OCI-LY1 (cell line): Measurements from ENCODE around the gene ZNF296.

Experiments
- H2AFZ ChIP-seq: fragments of 200-600 bp; sonication (generic), shearing (Covaris generic); 2 replicates; pipeline ENCODE4 v1.6.0; 2014; ENCODE audit warnings: antibody characterized with exemption, mild to moderate bottlenecking, low read length
- H3F3A ChIP-seq: fragments of 200-600 bp; sonication (generic), shearing (Covaris generic); 2 replicates; pipeline ENCODE4 v1.6.0; 2014; ENCODE audit warnings: mild to moderate bottlenecking, antibody characterized with exemption, low read length, moderate library complexity; ENCODE audit not compliant: insufficient read depth
- H3K27ac ChIP-seq: fragments of 200-600 bp; sonication (generic); 2 replicates; pipeline ENCODE4 v1.5.1; 2014; ENCODE audit warnings: low read length, mixed run types, mild to moderate bottlenecking, low read depth; ENCODE audit not compliant: poor library complexity, severe bottlenecking
- H3K27me3 ChIP-seq: fragments of 200-600 bp; sonication (generic); 2 replicates; pipeline ENCODE4 v1.6.0; 2014; ENCODE audit warnings: antibody characterized with exemption, mild to moderate bottlenecking, low read length, moderate library complexity; ENCODE audit not compliant: insufficient read depth
- H3K36me3 ChIP-seq: fragments of 200-600 bp; sonication (generic); 2 replicates; pipeline ENCODE4 v1.6.1; 2014; ENCODE audit warnings: mild to moderate bottlenecking, antibody characterized with exemption, low read length, moderate library complexity, mixed read lengths; ENCODE audit not compliant: insufficient read depth
- H3K4me1 ChIP-seq: fragments of 200-600 bp; sonication (generic); 2 replicates; pipeline ENCODE4 v1.5.1; 2014; ENCODE audit warnings: mild to moderate bottlenecking, low read length, moderate library complexity; ENCODE audit not compliant: insufficient read depth, severe bottlenecking
- H3K4me2 ChIP-seq: fragments of 200-600 bp; sonication (generic), shearing (Covaris generic); 2 replicates; pipeline ENCODE4 v1.6.1; 2014; ENCODE audit warnings: low read length
- H3K4me3 ChIP-seq: fragments of 200-600 bp; sonication (generic); 2 replicates; pipeline ENCODE4 v1.5.1; 2014; ENCODE audit warnings: low read length, low read depth, mild to moderate bottlenecking, mixed read lengths; ENCODE audit not compliant: poor library complexity, severe bottlenecking
- H3K79me2 ChIP-seq: fragments of 200-600 bp; shearing (Covaris generic); 2 replicates; pipeline ENCODE4 v1.6.1; 2016; ENCODE audit warnings: mixed run types, low read length, mixed read lengths; ENCODE audit not compliant: insufficient read depth
- H3K9ac ChIP-seq: fragments of 200-600 bp; sonication (generic), shearing (Covaris generic); 2 replicates; pipeline ENCODE4 v1.6.1; 2014; ENCODE audit warnings: mild to moderate bottlenecking, low read length, mixed read lengths
- H3K9me2 ChIP-seq: fragments of 200-600 bp; sonication (generic), shearing (Covaris generic); 2 replicates; pipeline ENCODE4 v1.6.1; 2014; ENCODE audit warnings: low read depth, mild to moderate bottlenecking, low read length, mixed read lengths
- H3K9me3 ChIP-seq: fragments of 200-600 bp; shearing (Covaris generic); 2 replicates; pipeline ENCODE4 v1.6.1; 2014; ENCODE audit warnings: low read length, mixed read lengths
- H4K20me1 ChIP-seq: fragments of 200-600 bp; sonication (generic), shearing (Covaris generic); 2 replicates; pipeline ENCODE4 v1.6.0; 2016; ENCODE audit warnings: mild to moderate bottlenecking, low read length; ENCODE audit not compliant: insufficient read depth
- CTCF ChIP-seq: fragments of 200-600 bp; sonication (generic), shearing (Covaris generic); IDR thresholded peaks from 2 replicates; pipeline ENCODE4 v1.5.1; 2017; ENCODE audit warnings: mild to moderate bottlenecking, antibody characterized with exemption, low read length, moderate library complexity, mixed read lengths
- EZH2 ChIP-seq: fragments of 200-600 bp; sonication (generic), shearing (Covaris generic); IDR thresholded peaks from 2 replicates; pipeline ENCODE4 v1.8.0; 2017; ENCODE audit warnings: borderline replicate concordance, mixed run types, mild to moderate bottlenecking, antibody characterized with exemption, low read length, moderate library complexity, mixed read lengths

The ZNF296 gene

GRCh38 chr19:45123440-45123850 is 47.2 kb upstream of the ZNF296 start:
- TF ChIP-seq CTCF = no peak
- TF ChIP-seq EZH2 = no peak
- H3F3A ChIP-seq = no peaks in the 10 kb centered on the region
- H3K4me3 ChIP-seq = no peak overlapping the region
- H2AFZ ChIP-seq = no peak overlapping the region
- 0 out of 2 replicates have a peak, but pooled peaks cover 4% of the 10 kb centered on the region for H3K79me2 ChIP-seq
- no peaks in the 10 kb centered on the region for H3K9me3 ChIP-seq
- no peak overlapping the region for H3K27ac ChIP-seq
- no peaks in the 10 kb centered on the region for H3K9me2 ChIP-seq
- H3K36me3 ChIP-seq = peaks cover 4% of the 10 kb centered on the region; the same call in 1 of the 2 replicates
- H3K4me1 ChIP-seq = peaks cover 37% of the 10 kb centered on the region
- H3K4me2 ChIP-seq = no peak overlapping the region
- no peaks in the 10 kb centered on the region for H3K27me3 ChIP-seq
- no peaks in the 10 kb centered on the region for H4K20me1 ChIP-seq
- no peak overlapping the region for H3K9ac ChIP-seq

GRCh38 chr19:45122832-45123231 is 46.6 kb upstream of the ZNF296 start:
- Histone ChIP-seq H3K27me3 (no peaks in the 10 kb centered on the region), H3K4me2 (no peak overlapping the region), H3K9me3 (no peaks in the 10 kb centered on the region), H2AFZ (no peak overlapping the region), H3K9ac (no peak overlapping the region), H3K27ac (no peak overlapping the region), H3K4me1 (peaks cover 44% of the 10 kb centered on the region), H3K4me3 (no peak overlapping the region), H4K20me1 (no peaks in the 10 kb centered on the region), H3K9me2 (no peaks in the 10 kb centered on the region), H3K36me3 (peaks cover 4% of the 10 kb centered on the region; the same call in 1 of the 2 replicates), H3F3A (no peaks in the 10 kb centered on the region), H3K79me2 (0 out of 2 replicates have a peak, but pooled peaks cover 4% of the 10 kb centered on the region)
- no peak for TF ChIP-seq CTCF
- no peak for TF ChIP-seq EZH2

- H3K4me1 ChIP-seq = peaks cover 53% of the 10 kb centered on the region
- no peaks in the 10 kb centered on the region for H3K27me3 ChIP-seq
- TF ChIP-seq EZH2 (no peak), CTCF (no peak)
- peak overlapping the region; percentile 35 for H3K27ac ChIP-seq
- peak overlapping the region; percentile 3; the same call in 1 of the 2 replicates for H3K9ac ChIP-seq
- H4K20me1 ChIP-seq = no peaks in the 10 kb centered on the region
- H3K4me2 ChIP-seq = no peak overlapping the region
- H3K9me2 ChIP-seq = no peaks in the 10 kb centered on the region
- H3K4me3 ChIP-seq = no peak overlapping the region
- 0 out of 2 replicates have a peak, but pooled peaks cover 4% of the 10 kb centered on the region for H3K79me2 ChIP-seq
- no peak overlapping the region for H2AFZ ChIP-seq
- no peaks in the 10 kb centered on the region for H3F3A ChIP-seq
- peaks cover 3% of the 10 kb centered on the region; the same call in 1 of the 2 replicates for H3K36me3 ChIP-seq
- H3K9me3 ChIP-seq = no peaks in the 10 kb centered on the region
Measured at GRCh38 chr19:45121827-45122345, 45.6 kb upstream of the ZNF296 start.
